Activated gamma-delta T cell (primary cell): ENCODE measurements around the gene TMEM54.

Source experiments
- DNase-seq: peaks from one replicate; lab custom pipeline; 2025; lab: John Stamatoyannopoulos, UW
- total RNA-seq, 2 donors: gene quantifications; one replicate each; lab custom pipeline; 2026; lab: John Stamatoyannopoulos, UW

TMEM54 gene
- total RNA-seq = 0.15 to 0.17 reads per million in 2 donors

- DNase-seq = no peak
These were observed at the start of gene TMEM54 for GRCh38 chr1:32900956-32901822. Gene TMEM54, minus strand, starts transcription at chr1:32901389. Its CDS starts 151 bp downstream, at chr1:32901238.

- DNase-seq = no peak
These were observed 48.3 kb upstream of the TMEM54 start for GRCh38 chr1:32949519-32949918.

GRCh38 chr1:32948905-32949304, 47.7 kb upstream of the TMEM54 start:
- DNase-seq = no peak

GRCh38 chr1:32948390-32948722, 47.2 kb upstream of the TMEM54 start:
- no peak for DNase-seq

GRCh38 chr1:32947669-32948389, 46.6 kb upstream of the TMEM54 start:
- no peak for DNase-seq

GRCh38 chr1:32946413-32946812, 45.2 kb upstream of the TMEM54 start:
- no peak for DNase-seq

DNA sequence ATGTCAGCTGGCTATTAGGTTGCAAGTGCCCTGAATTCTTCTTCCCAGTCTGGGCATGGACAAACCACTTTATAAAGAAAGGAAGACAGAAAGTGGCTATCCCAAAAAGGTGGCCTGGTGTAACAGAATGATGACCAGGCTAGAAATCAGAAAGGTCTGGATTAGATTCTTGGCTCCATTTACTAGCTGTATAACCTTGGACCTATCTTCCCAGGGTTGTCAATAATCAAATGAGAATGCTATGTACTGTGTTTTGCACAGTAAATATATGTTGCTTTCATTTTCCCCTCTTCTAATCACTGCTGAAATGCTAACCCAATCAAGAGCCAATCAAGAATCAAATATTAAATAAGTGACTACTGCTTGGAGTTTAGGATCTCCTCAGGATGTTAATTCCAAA, 43.0 kb upstream of the TMEM54 start:
- DNase-seq = no peak

GRCh38 chr1:32939655-32940371, 38.6 kb upstream of the TMEM54 start:
- DNase-seq = no peak

GRCh38 chr1:32937061-32937460, 35.9 kb upstream of the TMEM54 start:
- DNase-seq = no peak

- DNase-seq = no peak
These were observed 33.3 kb upstream of the TMEM54 start for GRCh38 chr1:32934535-32934934.

DNA sequence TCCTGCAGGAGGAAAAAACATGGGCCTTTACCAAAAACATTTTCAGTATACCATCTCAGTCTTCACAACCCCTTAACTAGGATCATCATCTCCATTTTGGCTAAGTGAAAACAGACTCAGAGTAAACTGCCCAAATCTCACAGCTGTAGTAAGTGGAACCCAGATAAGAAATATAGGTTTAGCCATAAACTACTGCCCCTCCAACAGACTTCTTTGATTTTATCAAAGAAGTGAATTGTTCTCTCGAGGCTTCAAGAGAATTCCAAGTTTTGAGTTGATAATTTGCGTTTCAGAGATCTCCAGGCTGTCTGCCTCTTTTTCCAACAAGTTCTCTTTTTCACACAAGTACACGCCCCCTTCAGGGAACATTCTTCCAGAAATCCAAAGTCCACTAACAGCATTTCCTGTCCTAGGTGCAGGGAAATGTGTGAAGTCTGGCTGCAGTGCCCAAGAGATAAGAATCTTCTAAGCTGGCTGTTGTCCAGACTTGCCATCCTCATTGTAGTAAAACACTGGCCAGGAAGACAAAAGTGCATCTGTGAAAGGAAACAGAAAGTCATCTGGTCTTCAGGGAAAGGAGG, 32.6 kb upstream of the TMEM54 start:
- DNase-seq = no peak

GRCh38 chr1:32931760-32932159, 30.6 kb upstream of the TMEM54 start:
- no peak for DNase-seq

- no peak for DNase-seq
These were observed 28.2 kb upstream of the TMEM54 start for GRCh38 chr1:32929366-32929765.

GRCh38 chr1:32928715-32929114, 27.5 kb upstream of the TMEM54 start:
- DNase-seq = no peak

GRCh38 chr1:32928285-32928684, 27.1 kb upstream of the TMEM54 start:
- DNase-seq = no peak

- DNase-seq = no peak
These were observed 26.3 kb upstream of the TMEM54 start for GRCh38 chr1:32927441-32927840.

GRCh38 chr1:32926562-32926961, 25.4 kb upstream of the TMEM54 start:
- no peak for DNase-seq

DNA sequence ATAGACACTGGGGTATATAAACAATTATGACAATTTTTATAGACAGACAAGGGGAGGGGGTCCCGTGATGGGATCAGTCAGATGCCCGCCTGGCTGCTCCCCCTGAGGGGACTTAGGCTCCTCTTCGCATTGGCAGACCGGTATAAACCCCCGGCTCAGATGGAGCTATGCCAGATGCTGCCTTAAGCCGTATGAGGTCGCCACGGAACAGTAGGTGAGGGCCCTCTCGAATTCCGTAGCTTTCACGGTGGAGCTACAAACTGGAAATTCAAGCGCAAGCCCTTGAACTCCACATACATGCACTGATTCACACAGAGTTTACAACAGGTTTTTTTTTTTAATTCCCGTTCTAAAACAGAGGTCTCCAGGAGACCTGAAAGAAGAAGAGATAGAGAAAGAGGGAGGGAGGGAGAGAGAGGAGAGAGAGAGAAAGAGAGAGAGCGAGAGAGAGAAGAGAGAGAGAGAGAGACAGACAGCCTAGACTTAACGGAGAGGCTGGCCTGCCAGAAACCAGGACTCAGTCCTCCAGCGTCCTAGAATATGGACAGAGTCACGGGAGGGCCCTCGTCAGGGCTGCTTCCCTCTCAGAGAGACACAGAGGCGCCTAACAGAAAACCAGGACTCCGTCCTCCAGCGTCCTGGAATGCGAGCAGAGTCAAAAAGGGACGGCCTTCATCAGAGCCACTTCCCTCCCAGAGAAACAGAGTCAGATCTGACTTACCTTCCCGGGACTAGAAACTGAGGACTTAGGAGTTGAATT, 24.4 kb upstream of the TMEM54 start:
- no peak for DNase-seq

DNA sequence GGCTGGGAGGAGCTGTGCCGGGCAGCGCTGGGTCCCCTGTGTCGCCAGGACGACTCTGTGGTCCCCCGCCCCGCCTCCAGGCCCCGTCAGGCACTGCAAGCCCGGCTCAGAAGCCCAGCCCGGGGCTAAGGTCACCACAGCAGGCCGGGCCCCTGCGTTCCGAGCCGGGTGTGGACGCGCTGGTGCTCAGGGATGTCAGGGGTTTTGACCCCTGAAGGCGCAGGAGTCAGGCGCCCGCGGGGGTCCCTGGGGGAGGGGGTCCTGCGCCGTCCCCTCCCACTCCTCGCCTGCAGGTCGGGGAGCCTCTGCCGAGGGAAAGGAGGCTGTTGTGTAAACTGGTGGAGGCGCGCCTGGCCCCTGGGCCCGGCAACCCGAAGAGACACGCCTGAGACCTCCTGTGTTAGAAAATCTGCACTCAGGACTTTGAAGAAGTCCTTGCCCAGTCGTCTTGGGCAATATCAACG, 23.7 kb upstream of the TMEM54 start:
- DNase-seq = no peak

DNA sequence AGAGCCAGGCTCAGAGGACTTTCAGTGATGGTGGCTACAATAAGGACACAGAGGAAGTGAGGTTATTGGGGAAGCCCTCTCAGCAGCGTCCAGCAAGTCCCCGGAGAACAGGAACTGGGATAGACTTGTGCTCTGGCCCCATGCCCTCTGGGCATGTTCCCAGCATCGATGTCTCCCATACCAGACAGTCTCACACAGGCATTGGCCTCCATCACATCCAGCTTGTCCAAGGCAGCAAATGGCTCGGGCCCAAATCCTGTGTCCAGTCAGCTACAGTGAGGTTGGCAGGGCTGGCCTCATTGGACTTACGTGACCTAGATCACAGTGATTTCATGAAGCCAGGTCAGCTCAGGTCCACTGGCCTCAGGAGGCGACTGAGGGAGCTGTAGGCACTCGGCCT, 19.6 kb upstream of the TMEM54 start:
- no peak for DNase-seq
